ENCODE measurements around the gene GDPGP1. TPM values are rescaled to one million over a fixed set of nuclear protein-coding genes. Genes with fewer than 3 reads are reported as not detected.

Gene GDPGP1
- total and polyA plus RNA-seq, 2 of the 4 experiments (the other 2 are of a cell fraction), result 2.3 to 4.1 TPM

- no peak for TF ChIP-seq CTCF (conservative IDR thresholded peaks at IDR 0.05; ENCODE audit: low read depth, low read length)
Observed at GRCh38 chr15:90212221-90213098, 21.5 kb upstream of the GDPGP1 start (continued).
